SU-DHL-6 (cell line): Measurements from ENCODE around the gene PFDN5.

Experiments used
- CTCF ChIP-seq: fragments of 200-600 bp; sonication (generic); IDR thresholded peaks from one replicate; pipeline ENCODE4 v1.5.1; 2017; ENCODE audit warnings: antibody characterized with exemption, mild to moderate bottlenecking, low read length, moderate library complexity; ENCODE audit not compliant: insufficient read depth, poor library complexity, severe bottlenecking
- EZH2phosphoT487 ChIP-seq: fragments of 200-600 bp; sonication (generic), shearing (Covaris generic); conservative IDR thresholded peaks from 2 replicates; pipeline ENCODE4 v1.6.1; 2018; ENCODE audit warnings: mild to moderate bottlenecking, antibody characterized with exemption, low read length, moderate library complexity, mixed read lengths

- TF ChIP-seq CTCF (no peak), EZH2phosphoT487 (no peak)
These were observed 48.1 kb downstream of the PFDN5 start for GRCh38 chr12:53343449-53343848.
